ENCODE measurements around the gene XPOT. TPM values are rescaled to one million over a fixed set of nuclear protein-coding genes. Genes with fewer than 3 reads are reported as not detected.

XPOT gene
- total RNA-seq, 1 donor from 2014 or later = 72.8 TPM

DNA sequence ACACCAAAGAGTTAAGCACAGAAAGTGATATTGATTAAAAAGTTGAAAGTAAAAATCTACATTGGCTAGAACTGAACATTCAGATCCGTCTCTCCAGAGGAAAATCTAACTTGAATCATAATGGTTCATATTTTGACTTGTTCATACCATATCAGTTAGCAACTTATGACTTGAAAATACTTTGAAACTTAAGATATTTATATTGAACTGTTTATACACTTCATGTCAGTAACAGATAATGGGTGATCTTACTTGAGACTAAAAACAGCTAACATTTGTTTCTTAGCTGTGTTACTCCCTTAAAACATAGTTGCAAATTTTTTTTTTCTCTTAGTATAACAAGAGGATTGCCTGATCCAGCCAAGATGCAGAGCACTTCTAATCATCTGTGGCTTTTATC lies 51.3 kb downstream of the XPOT start:
- Mint-ChIP-seq H3K4me3 (no peak overlapping the region), H3K4me1 (ENCODE audit: unreplicated experiment) (peaks cover 32% of the 10 kb centered on the region), H3K27me3 (no peaks in the 10 kb centered on the region), H3K9me3 (no peaks in the 10 kb centered on the region), H3K36me3 (peaks cover 30% of the 10 kb centered on the region), H3K27ac (no peak overlapping the region)
- no peak for TF ChIP-seq CTCF (conservative IDR thresholded peaks at IDR 0.05)
- DNase-seq (ENCODE audit: extremely low spot score, unreplicated experiment) = no peak

DNA sequence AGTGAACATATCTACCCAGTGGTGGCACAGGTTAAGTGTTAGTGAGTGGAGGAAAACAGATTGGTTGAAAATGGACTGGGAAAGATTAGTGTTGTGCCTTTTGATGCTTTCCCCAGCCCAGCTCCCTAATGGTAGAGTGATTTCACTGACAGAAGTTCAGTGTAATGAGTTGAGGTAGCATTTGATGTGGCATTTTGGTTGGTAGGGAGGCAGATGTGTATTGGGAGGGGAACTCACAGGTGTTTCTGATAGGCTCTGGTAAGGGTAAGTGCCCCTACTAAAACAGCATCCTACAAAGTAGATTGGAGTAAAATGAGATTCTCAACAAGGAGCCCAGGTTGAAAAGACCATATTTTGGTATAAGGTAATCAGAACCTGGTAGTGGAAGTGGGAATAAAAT lies 51.9 kb downstream of the XPOT start:
- H3K9me3 Mint-ChIP-seq = no peaks in the 10 kb centered on the region
- peaks cover 30% of the 10 kb centered on the region for H3K36me3 Mint-ChIP-seq
- peaks cover 26% of the 10 kb centered on the region for H3K4me1 Mint-ChIP-seq (ENCODE audit: unreplicated experiment)
- no peaks in the 10 kb centered on the region for H3K27me3 Mint-ChIP-seq
- TF ChIP-seq CTCF (conservative IDR thresholded peaks at IDR 0.05) = no peak
- H3K4me3 Mint-ChIP-seq = no peak overlapping the region
- H3K27ac Mint-ChIP-seq = no peak overlapping the region
- DNase-seq (ENCODE audit: extremely low spot score, unreplicated experiment) = no peak

DNA sequence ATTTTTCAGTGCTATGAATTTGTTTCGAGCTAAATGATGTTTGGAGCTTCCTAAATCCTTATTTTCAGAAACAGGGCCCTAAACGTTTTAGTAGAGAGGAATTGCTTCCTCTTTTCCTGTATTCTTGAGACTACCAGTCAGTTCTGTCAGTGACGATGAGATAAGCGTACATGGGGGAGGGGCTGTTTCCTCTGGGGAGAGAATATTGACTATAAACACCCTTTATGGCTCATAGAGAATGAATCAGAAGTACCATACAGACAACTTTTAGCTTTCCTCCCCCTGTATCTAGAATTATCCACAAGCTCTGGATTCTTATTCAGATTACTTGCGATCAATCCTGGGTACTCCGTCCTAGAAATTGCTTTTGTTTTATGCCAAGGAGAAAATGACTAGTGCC lies 52.8 kb downstream of the XPOT start:
- DNase-seq (ENCODE audit: extremely low spot score, unreplicated experiment) = no peak
- Mint-ChIP-seq H3K27ac (no peak overlapping the region), H3K4me3 (no peak overlapping the region), H3K27me3 (no peaks in the 10 kb centered on the region), H3K36me3 (peaks cover 30% of the 10 kb centered on the region), H3K9me3 (no peaks in the 10 kb centered on the region), H3K4me1 (ENCODE audit: unreplicated experiment) (peaks cover 20% of the 10 kb centered on the region)
- TF ChIP-seq CTCF (conservative IDR thresholded peaks at IDR 0.05) = no peak

DNA sequence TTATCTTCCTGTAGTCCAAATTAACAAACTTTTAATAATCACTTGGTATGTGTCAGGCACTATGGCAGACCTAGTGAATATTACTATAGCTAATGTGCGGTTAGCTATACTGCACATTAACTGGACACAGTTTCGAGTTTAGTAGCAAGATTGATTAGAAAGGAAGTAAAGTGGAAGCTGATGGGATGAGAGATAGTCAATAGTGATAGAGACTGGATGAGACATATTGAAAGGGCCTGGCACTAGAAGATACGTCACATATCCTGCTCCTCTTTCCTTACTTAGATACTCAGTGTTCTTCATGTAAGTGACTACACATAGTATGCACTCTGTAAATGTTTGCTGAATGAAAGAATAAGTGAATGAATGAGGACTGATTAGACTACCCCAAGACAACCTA lies 53.3 kb downstream of the XPOT start:
- Mint-ChIP-seq H3K27ac (no peak overlapping the region), H3K9me3 (no peaks in the 10 kb centered on the region), H3K4me3 (no peak overlapping the region), H3K36me3 (peaks cover 30% of the 10 kb centered on the region), H3K4me1 (ENCODE audit: unreplicated experiment) (peaks cover 20% of the 10 kb centered on the region), H3K27me3 (no peaks in the 10 kb centered on the region)
- no peak for TF ChIP-seq CTCF (conservative IDR thresholded peaks at IDR 0.05)
- no peak for DNase-seq (ENCODE audit: extremely low spot score, unreplicated experiment)

GRCh38 chr12:64457923-64458322 lies 53.7 kb downstream of the XPOT start:
- Mint-ChIP-seq H3K4me3 (no peak overlapping the region), H3K27me3 (no peaks in the 10 kb centered on the region), H3K9me3 (no peaks in the 10 kb centered on the region), H3K36me3 (peaks cover 29% of the 10 kb centered on the region), H3K4me1 (ENCODE audit: unreplicated experiment) (peaks cover 17% of the 10 kb centered on the region), H3K27ac (no peak overlapping the region)
- TF ChIP-seq CTCF (conservative IDR thresholded peaks at IDR 0.05) = no peak
- no peak for DNase-seq (ENCODE audit: extremely low spot score, unreplicated experiment)

GRCh38 chr12:64459394-64459891 lies 55.3 kb downstream of the XPOT start:
- no peak for TF ChIP-seq CTCF (conservative IDR thresholded peaks at IDR 0.05)
- Mint-ChIP-seq H3K27me3 (no peaks in the 10 kb centered on the region), H3K4me1 (ENCODE audit: unreplicated experiment) (peaks cover 8% of the 10 kb centered on the region), H3K27ac (no peak overlapping the region), H3K36me3 (peaks cover 26% of the 10 kb centered on the region), H3K4me3 (no peak overlapping the region), H3K9me3 (no peaks in the 10 kb centered on the region)
- DNase-seq (ENCODE audit: extremely low spot score, unreplicated experiment) = no peak
